Activated CD4-positive, alpha-beta T cell treated with anti-CD3 and anti-CD28 coated beads, Interleukin-2, amount 10 ng/mL, durations not matched to agents 24 days and 14 days (primary cell): ENCODE measurements around the gene VSIG10. TPM values are rescaled to one million over a fixed set of nuclear protein-coding genes. Genes with fewer than 3 reads are reported as not detected.
A peak's percentile ranks its signal among the peaks of the same experiment; 100 is the strongest.

Experiments used
- DNase-seq: peaks from one replicate; pipeline ENCODE4 v3.0.0; 2022
- H3K27ac Mint-ChIP-seq: one replicate; pipeline ENCODE4 v1.8.0; 2022; ENCODE audit warnings: mild to moderate bottlenecking, mixed read lengths
- H3K27me3 Mint-ChIP-seq: one replicate; pipeline ENCODE4 v1.8.0; 2022; ENCODE audit warnings: mixed read lengths
- H3K36me3 Mint-ChIP-seq: one replicate; pipeline ENCODE4 v1.8.0; 2022; ENCODE audit warnings: low read depth, mild to moderate bottlenecking, mixed read lengths
- H3K4me1 Mint-ChIP-seq: one replicate; pipeline ENCODE4 v1.8.0; 2021; ENCODE audit warnings: mixed read lengths
- H3K4me3 Mint-ChIP-seq: one replicate; pipeline ENCODE4 v1.8.0; 2022; ENCODE audit warnings: mild to moderate bottlenecking, moderate library complexity, mixed read lengths
- H3K9me3 Mint-ChIP-seq: one replicate; pipeline ENCODE4 v1.8.0; 2021; ENCODE audit warnings: mixed read lengths
- intact Hi-C: fragments of 100-400 bp; cut with micrococcal nuclease; formaldehyde crosslinking; loops from one replicate; pipeline ENCODE4 v1.15.1; 2023
- total RNA-seq: library from RNA; stranded (reverse); gene quantifications from 2 replicates; pipeline ENCODE4 v1.2.3, GENCODE V29; 2022

Gene VSIG10
- total RNA-seq, 1 donor from 2014 or later, result 14.4 TPM

- Mint-ChIP-seq H3K4me1 (peaks cover 43% of the 10 kb centered on the region), H3K27me3 (no peaks in the 10 kb centered on the region), H3K27ac (peak overlapping the region; percentile 95), H3K36me3 (peaks cover 71% of the 10 kb centered on the region), H3K4me3 (no peak overlapping the region), H3K9me3 (peaks cover 3% of the 10 kb centered on the region)
- intact Hi-C loops, result no loop called here
- DNase-seq, result no peak
Measured at GRCh38 chr12:118046430-118046829, 57.4 kb downstream of the VSIG10 start.

- H3K4me1 Mint-ChIP-seq, result peaks cover 45% of the 10 kb centered on the region
- no peak for DNase-seq
- H3K27me3 Mint-ChIP-seq, result no peaks in the 10 kb centered on the region
- peak overlapping the region; percentile 95 for H3K27ac Mint-ChIP-seq
- intact Hi-C loops, result loop anchor here (1.0 kb wide), 2 partner anchors 8 to 9 kb away; no protein-coding TSS in a partner anchor
- no peaks in the 10 kb centered on the region for H3K9me3 Mint-ChIP-seq
- H3K4me3 Mint-ChIP-seq, result peak overlapping the region; percentile 66
- H3K36me3 Mint-ChIP-seq, result peaks cover 65% of the 10 kb centered on the region
Measured at GRCh38 chr12:118044577-118044976, 59.2 kb downstream of the VSIG10 start.

GRCh38 chr12:118044075-118044474, 59.7 kb downstream of the VSIG10 start:
- intact Hi-C loops, result loop anchor here (1.0 kb wide), 2 partner anchors 8 to 9 kb away; no protein-coding TSS in a partner anchor
- no peak for DNase-seq
- Mint-ChIP-seq H3K4me3 (peak overlapping the region; percentile 66), H3K4me1 (peaks cover 48% of the 10 kb centered on the region), H3K36me3 (peaks cover 64% of the 10 kb centered on the region), H3K27me3 (no peaks in the 10 kb centered on the region), H3K9me3 (no peaks in the 10 kb centered on the region), H3K27ac (peak overlapping the region; percentile 95)

GRCh38 chr12:118042091-118042490, 61.7 kb downstream of the VSIG10 start:
- Mint-ChIP-seq H3K4me1 (peaks cover 52% of the 10 kb centered on the region), H3K27ac (peak overlapping the region; percentile 95), H3K36me3 (peaks cover 71% of the 10 kb centered on the region), H3K27me3 (no peaks in the 10 kb centered on the region), H3K9me3 (no peaks in the 10 kb centered on the region), H3K4me3 (no peak overlapping the region)
- no peak for DNase-seq
- intact Hi-C loops, result no loop called here

GRCh38 chr12:118038137-118038536, 65.7 kb downstream of the VSIG10 start:
- peaks cover 2% of the 10 kb centered on the region for H3K27me3 Mint-ChIP-seq
- peak overlapping the region; percentile 99 for H3K27ac Mint-ChIP-seq
- H3K36me3 Mint-ChIP-seq, result peaks cover 84% of the 10 kb centered on the region
- no peak for DNase-seq
- peaks cover 56% of the 10 kb centered on the region for H3K4me1 Mint-ChIP-seq
- no peaks in the 10 kb centered on the region for H3K9me3 Mint-ChIP-seq
- H3K4me3 Mint-ChIP-seq, result no peak overlapping the region
- intact Hi-C loops, result no loop called here

GRCh38 chr12:118036672-118037411, 67.0 kb downstream of the VSIG10 start:
- Mint-ChIP-seq H3K27me3 (peaks cover 2% of the 10 kb centered on the region), H3K4me1 (peaks cover 49% of the 10 kb centered on the region), H3K36me3 (peaks cover 84% of the 10 kb centered on the region), H3K4me3 (no peak overlapping the region), H3K27ac (peak overlapping the region; percentile 99), H3K9me3 (no peaks in the 10 kb centered on the region)
- no peak for DNase-seq
- intact Hi-C loops, result no loop called here

GRCh38 chr12:118035190-118036041, 68.4 kb downstream of the VSIG10 start:
- peak overlapping the region; percentile 57 for H3K4me3 Mint-ChIP-seq
- H3K36me3 Mint-ChIP-seq, result peaks cover 84% of the 10 kb centered on the region
- no peaks in the 10 kb centered on the region for H3K9me3 Mint-ChIP-seq
- peaks cover 2% of the 10 kb centered on the region for H3K27me3 Mint-ChIP-seq
- peaks cover 46% of the 10 kb centered on the region for H3K4me1 Mint-ChIP-seq
- H3K27ac Mint-ChIP-seq, result peak overlapping the region; percentile 99
- no peak for DNase-seq
- intact Hi-C loops, result loop anchor here (1.0 kb wide), 4 partner anchors 9 to 25 kb away; partner anchors contain the start of gene RFC5

- intact Hi-C loops, result loop anchor here (1.0 kb wide), 4 partner anchors 10 to 26 kb away; partner anchors contain the start of gene RFC5
- no peak for DNase-seq
- Mint-ChIP-seq H3K36me3 (peaks cover 88% of the 10 kb centered on the region), H3K27ac (peak overlapping the region; percentile 99), H3K9me3 (no peaks in the 10 kb centered on the region), H3K4me3 (peak overlapping the region; percentile 57), H3K4me1 (peaks cover 48% of the 10 kb centered on the region), H3K27me3 (peaks cover 2% of the 10 kb centered on the region)
Measured at GRCh38 chr12:118034429-118035189, 69.2 kb downstream of the VSIG10 start.

- Mint-ChIP-seq H3K27me3 (peaks cover 2% of the 10 kb centered on the region), H3K36me3 (peaks cover 88% of the 10 kb centered on the region), H3K4me1 (peaks cover 48% of the 10 kb centered on the region), H3K27ac (peak overlapping the region; percentile 99), H3K9me3 (no peaks in the 10 kb centered on the region), H3K4me3 (peak overlapping the region; percentile 57)
- intact Hi-C loops, result no loop called here
- no peak for DNase-seq
Measured at GRCh38 chr12:118033902-118034301, 69.9 kb downstream of the VSIG10 start.

- Mint-ChIP-seq H3K4me3 (no peak overlapping the region), H3K9me3 (no peaks in the 10 kb centered on the region), H3K27ac (peak overlapping the region; percentile 99), H3K36me3 (peaks cover 87% of the 10 kb centered on the region), H3K27me3 (peaks cover 2% of the 10 kb centered on the region), H3K4me1 (peaks cover 46% of the 10 kb centered on the region)
- no peak for DNase-seq
- intact Hi-C loops, result no loop called here
Measured at GRCh38 chr12:118033323-118033722, 70.5 kb downstream of the VSIG10 start.

GRCh38 chr12:118032188-118032587, 71.6 kb downstream of the VSIG10 start:
- no peak for DNase-seq
- Mint-ChIP-seq H3K4me1 (peaks cover 43% of the 10 kb centered on the region), H3K27ac (peak overlapping the region; percentile 86), H3K4me3 (no peak overlapping the region), H3K9me3 (no peaks in the 10 kb centered on the region), H3K27me3 (peaks cover 2% of the 10 kb centered on the region), H3K36me3 (peaks cover 88% of the 10 kb centered on the region)
- intact Hi-C loops, result no loop called here

- Mint-ChIP-seq H3K4me1 (peaks cover 19% of the 10 kb centered on the region), H3K36me3 (peaks cover 85% of the 10 kb centered on the region), H3K9me3 (no peaks in the 10 kb centered on the region), H3K4me3 (no peak overlapping the region), H3K27me3 (no peaks in the 10 kb centered on the region), H3K27ac (peak overlapping the region; percentile 87)
- intact Hi-C loops, result no loop called here
- DNase-seq, result no peak
Measured at GRCh38 chr12:118029166-118029565, 74.6 kb downstream of the VSIG10 start.

GRCh38 chr12:118025168-118025567, 78.6 kb downstream of the VSIG10 start:
- H3K9me3 Mint-ChIP-seq, result no peaks in the 10 kb centered on the region
- DNase-seq, result no peak
- H3K36me3 Mint-ChIP-seq, result peaks cover 81% of the 10 kb centered on the region
- H3K4me1 Mint-ChIP-seq, result peaks cover 7% of the 10 kb centered on the region
- intact Hi-C loops, result no loop called here
- no peak overlapping the region for H3K27ac Mint-ChIP-seq
- no peak overlapping the region for H3K4me3 Mint-ChIP-seq
- no peaks in the 10 kb centered on the region for H3K27me3 Mint-ChIP-seq
